CD4-positive, alpha-beta T cell treated with Interleukin-6 for 4 hours (primary cell): ENCODE data around the gene SNTG2.
A peak's percentile ranks its signal among the peaks of the same experiment; 100 is the strongest.
"Not testable (repeated sequence)": the region's sequence is repeated elsewhere in the genome, so short reads cannot be mapped to it uniquely, and the experiment has no call there.

Source experiments
- DNase-seq: peaks from one replicate; pipeline ENCODE4 v3.0.0-alpha.2; 2020; ENCODE audit warnings: mixed read lengths

The SNTG2 gene

DNA sequence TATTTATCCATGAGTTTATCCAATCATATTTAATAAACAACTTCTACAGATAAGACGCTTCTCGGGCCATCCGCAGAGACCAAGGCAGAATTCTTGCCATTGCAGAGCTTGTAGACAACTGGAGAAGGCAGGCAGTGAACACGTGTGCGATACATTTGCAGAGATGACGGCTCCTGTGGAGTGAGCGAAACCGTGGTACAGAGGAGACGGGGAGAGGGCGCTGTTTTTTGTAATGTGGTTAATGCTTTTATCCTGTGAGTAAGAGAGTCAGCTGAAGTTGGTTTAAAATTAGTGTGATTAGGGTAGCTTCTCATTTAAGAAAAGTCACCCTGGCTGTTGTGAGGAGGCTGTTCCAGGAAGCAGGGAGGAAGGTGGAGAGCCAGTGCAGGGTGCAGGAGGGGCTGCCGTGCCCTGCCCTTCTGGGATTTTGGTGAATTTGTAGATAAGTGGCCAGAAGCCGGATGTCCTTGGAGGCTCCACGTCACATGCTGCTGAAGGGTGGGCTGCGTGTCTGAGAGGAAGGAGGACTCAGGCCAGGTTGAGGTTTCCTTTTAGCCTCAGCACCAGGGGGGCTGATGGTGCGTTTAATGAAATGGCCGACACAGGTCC is 151.4 kb downstream of the SNTG2 start:
- no peak for DNase-seq

DNA sequence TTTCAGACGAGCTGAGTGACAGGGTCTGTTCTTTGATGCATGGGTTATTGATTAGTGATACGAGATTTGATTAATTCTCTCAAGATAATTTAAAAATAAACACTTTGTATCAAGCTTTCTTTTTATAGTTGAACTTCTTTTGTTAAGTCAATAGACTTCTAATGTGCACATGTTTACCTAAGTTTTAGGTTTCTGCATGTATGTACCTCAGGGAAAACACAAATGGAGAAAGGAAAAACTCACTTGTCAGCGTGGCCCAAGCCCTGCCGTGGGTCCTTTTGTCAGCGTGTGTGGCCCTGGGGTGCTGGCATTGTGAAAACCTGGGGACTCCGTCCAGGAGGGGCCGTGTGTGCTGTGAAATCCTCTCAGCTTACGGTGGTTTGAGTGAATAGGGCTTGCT is 153.7 kb downstream of the SNTG2 start:
- DNase-seq: no peak

DNA sequence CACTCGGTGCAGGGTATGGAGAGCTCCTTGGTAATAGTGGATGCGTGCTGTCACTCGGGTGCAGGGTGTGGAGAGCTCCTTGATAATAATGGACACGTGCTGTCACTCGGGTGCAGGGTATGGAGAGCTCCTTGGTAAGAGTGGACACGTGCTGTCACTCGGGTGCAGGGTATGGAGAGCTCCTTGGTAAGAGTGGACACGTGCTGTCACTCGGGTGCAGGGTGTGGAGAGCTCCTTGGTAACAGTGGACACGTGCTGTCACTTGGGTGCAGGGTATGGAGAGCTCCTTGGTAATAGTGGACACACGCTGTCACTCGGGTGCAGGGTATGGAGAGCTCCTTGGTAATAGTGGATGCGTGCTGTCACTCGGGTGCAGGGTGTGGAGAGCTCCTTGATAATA is 155.7 kb downstream of the SNTG2 start:
- DNase-seq: not testable (repeated sequence)

DNA sequence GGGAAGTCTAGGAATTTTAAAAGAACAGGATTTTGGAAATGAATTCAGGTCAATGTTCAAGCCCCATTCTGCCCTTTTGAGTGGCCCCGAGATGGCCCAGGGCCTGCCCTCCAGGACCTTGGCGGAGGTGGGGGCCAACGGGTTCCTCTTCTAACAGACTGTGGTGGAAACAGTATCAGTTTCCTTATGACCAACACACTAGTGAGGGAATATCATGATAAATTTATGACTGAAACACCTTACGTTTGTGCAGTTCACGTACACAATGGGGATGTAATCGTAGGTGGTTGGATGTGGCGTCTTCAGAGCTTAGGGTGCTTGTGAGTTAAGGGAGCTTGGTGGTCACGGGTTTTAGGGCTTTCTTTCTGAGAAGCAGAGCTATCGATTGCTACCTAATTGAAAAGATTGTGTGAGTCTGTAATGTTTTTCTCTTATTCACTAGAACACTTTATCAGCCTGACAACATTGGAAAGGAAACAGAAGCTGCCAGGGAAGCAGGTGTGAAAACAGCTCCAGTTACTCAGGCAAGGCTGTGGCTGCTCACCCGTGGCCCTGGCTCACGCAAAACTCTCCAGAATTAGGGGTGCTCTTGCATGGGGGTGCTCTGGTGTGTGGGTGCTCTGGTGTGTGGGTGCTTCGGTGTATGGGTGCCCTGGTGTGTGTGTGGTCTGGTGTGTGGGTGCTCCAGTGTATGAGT is 165.3 kb downstream of the SNTG2 start:
- DNase-seq: no peak

DNA sequence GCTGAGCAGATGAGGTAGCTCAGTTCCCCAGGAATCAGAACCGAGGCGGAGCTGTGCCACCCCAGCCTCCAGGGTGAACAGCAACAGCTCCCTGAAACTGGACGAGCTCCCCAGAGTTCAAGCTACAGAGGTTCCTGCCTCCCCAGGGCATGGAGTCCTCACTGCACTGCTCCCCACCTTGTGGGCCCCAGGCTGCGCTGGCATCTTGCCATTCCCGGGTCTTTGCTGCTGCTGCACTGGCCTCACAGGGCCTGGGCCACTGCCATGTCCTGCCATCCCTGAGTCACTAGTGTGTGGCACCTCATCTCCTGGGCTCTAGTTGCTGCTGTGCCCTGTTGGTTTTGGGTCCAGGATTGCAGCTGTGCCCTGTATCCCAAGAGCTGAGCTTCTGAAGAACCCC is 166.9 kb downstream of the SNTG2 start:
- no peak for DNase-seq

GRCh38 chr2:1125217-1125616 is 174.6 kb downstream of the SNTG2 start:
- DNase-seq: no peak

GRCh38 chr2:1125633-1126370 is 175.2 kb downstream of the SNTG2 start:
- no peak for DNase-seq

- DNase-seq: no peak
These were observed 179.3 kb downstream of the SNTG2 start for GRCh38 chr2:1129982-1130381.

GRCh38 chr2:1130922-1131321 is 180.3 kb downstream of the SNTG2 start:
- DNase-seq: no peak

GRCh38 chr2:1132328-1132969 is 181.8 kb downstream of the SNTG2 start:
- no peak for DNase-seq

- DNase-seq: not testable (repeated sequence)
These were observed 183.2 kb downstream of the SNTG2 start for GRCh38 chr2:1133896-1134295.

DNA sequence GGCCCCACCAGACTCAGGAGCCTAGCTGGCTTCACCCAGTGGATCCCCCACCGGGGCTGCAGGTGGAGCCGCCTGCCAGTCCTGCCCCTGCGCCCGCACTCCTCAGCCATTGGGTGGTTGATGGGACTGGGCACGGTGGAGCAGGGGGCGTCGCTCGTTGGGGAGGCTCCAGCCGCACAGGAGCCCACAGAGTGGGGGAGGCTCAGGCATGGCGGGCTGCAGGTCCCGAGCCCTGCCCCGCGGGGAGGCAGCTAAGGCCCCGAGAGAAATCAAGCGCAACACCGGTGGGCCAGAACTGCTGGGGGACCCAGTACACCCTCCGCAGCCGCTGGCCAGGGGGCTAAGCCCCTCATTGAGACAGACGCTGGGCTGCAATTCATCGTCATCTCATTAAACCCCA is 184.0 kb downstream of the SNTG2 start:
- DNase-seq: no peak

DNA sequence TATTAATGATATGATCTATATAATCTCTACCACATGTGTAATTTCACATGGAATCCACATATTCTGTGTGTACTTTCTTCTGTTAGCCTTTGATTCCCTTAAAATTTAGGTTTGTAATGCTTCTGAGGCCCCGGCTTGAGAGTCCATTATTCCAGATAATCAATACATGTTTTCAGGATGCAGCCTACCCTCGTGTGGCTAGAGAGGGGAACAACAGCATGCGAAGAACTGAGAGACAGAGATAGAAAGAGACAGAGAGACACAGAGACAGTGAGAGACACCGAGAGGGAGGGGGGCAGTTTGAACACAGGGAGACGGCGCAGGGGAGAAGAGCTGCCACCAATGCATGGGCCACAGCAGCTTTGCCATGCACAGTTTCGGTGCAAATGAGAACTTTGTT is 185.4 kb downstream of the SNTG2 start:
- no peak for DNase-seq

DNA sequence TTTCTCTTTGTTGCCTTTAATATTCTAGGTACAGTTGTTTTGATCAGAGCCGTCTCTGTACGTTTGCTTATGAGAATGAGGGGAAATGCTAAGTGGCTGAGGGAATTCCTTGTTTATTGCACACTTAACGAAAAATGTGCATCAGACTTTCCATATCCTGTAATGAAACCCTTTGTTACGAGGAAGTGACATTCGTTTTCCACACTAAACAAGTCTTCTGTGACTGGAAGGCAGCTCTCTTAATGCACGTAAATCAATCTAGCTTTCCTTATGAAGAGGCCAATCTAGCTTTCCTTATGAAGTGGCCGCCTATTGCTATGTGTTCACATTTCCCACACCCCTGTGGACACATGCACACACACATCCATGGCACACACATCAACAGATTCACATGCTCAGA is 186.2 kb downstream of the SNTG2 start:
- DNase-seq: no peak

- no peak for DNase-seq
These were observed 186.6 kb downstream of the SNTG2 start for GRCh38 chr2:1137264-1137663.

DNA sequence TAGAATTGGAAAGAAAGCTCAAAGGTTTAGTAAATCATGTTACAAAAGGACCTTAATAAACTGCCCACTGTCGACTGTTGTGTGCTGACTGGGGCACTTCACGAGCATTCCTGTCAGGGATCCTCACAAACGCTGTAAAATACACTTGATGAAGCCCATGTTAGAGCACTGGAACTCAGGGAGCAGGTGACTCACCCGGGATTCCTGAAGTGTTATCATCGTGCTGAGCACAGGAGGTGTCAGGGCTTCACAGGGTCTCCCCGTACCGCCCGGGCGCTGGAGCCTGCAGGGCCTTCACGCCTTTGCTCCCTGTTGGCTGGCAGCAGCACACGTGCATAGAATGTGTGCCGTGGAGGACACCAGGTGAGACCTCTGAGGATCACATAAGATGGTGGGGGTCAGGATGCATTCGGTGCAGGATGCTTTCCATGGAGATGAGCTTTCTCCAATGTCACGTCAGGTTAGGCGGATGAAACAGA is 187.3 kb downstream of the SNTG2 start:
- no peak for DNase-seq

DNA sequence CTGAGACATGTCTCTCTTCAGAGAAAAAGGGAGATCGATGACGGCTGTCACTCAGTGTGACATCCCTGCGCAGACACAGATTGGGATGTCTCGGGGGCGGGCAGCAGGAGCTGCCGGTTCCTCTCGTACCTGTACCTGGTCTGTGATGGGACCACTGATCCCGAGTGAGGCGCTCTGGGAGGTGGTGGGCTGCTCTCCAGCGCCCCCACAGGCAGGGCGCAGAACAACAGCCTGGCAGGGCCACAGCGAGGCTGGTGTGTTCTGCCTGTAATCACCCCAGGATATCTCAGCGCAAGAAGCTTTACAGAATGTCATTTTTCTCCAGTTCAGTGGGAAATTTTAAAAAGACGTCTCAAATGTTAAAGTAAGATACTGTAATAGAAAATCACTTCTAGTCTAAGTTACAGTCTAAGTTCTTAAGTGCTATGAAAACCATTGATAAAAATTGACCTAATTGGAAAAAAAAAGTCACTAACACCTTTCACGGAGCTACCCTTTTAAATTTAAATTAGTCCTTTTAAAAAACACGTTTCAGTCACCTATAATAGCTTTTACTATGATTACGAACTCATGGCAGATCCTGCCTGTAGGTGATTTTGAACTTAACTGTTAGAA is 189.8 kb downstream of the SNTG2 start:
- peak; percentile 48 for DNase-seq

GRCh38 chr2:1141079-1141478 is 190.4 kb downstream of the SNTG2 start:
- no peak for DNase-seq

DNA sequence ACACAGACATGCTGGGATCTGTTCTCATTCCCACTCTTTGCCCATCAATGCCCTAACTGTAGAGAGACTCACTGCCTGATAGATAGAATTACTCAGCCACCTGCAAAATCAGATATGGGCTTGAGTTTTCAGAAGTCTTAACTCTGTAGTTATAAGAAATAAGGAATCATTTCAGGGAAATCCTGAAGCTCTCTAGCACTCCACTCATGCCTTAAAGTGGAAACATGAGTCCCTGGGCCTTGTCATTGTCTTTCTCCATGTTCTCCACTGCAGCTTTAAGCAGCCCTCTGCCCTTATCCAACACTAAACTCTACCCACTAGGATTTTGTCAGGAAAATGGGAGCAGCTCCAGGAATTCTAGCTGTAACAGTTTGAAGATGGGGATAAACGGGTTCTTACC is 192.5 kb downstream of the SNTG2 start:
- DNase-seq: no peak

- DNase-seq: no peak
These were observed 197.4 kb downstream of the SNTG2 start for GRCh38 chr2:1147873-1148612.

DNA sequence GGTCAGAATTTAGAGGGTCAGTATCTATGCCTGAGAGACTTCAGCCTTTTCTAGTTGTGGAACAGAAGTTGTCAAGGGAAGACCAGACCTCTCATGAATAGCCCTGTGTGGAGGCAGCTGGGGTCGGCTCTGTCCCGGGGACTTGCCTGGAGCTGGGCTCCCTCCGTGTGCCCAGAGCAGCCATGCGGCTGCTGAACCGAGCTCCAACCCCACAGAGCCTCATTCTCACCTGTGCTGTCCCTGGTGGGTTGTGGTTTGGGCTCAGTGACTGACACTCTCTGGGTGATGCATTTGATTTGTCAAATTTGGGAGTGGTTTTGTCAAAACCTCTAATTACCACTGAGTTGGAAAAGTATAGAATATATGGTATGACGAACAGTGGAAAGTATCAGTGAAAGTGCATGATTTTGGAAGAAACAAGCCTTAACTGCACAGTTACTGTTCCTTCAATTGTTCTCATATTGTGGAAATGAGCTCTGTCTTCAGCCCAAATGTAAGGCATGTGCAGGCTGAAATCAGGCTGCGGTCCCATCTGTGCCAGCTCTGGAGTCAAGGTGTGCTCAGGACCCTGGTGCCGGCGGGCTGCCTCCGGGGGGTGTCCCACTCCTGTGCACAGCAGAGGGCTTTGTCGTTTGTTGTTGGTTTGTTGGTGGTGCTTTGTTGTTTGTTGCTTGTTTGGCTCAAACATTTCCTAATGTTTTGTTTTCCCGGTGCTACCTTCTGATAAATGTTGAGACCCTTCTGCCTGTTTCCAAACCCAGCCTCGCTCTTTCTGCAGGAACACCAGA is 200.3 kb downstream of the SNTG2 start:
- DNase-seq: no peak

DNA sequence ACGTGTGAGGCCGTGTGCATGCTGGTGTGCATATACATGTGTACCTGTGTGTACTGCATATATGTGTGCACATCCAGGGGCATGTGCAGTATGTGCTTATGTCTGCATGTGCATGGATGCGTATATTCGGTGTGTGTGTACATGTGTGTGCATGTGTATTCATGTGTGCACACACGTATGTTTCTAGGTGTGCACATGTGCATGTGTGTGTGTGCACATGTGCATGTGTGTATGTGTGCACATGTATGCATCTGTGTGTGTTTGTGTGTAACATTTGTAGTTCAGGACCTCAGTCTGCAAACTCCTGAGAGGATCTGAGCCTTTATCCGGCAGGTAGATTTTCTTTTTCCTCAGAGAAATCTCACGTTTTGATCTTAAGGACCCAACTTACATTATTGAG is 201.7 kb downstream of the SNTG2 start:
- DNase-seq: no peak
